HepG2 (cell line): ENCODE data around the gene RCOR1. TPM values are rescaled to one million over a fixed set of nuclear protein-coding genes. Genes with fewer than 3 reads are reported as not detected.
"Not testable (repeated sequence)": the region's sequence is repeated elsewhere in the genome, so short reads cannot be mapped to it uniquely, and the experiment has no call there.

Experiments
- ATAC-seq: fragments of 200-7000 bp; cut with Tn5 transposase; 3 replicates; pipeline ENCODE4 v1.9.1; 2020; ENCODE audit warnings: mild to moderate bottlenecking, moderate library complexity
- BruUV-seq: library from RNA; stranded (reverse); fragments of 400-500 nt; replicated peaks from 2 replicates; lab custom pipeline; 2021; lab: Mats Ljungman, UMichigan
- CTCF ChIA-PET: fragments of 300-600 bp; formaldehyde crosslinking; extraction: SDS; loops from one replicate; lab custom pipeline; 2021; ENCODE audit warnings: low total read pairs, inconsistent platforms, low intra/inter-chr PET ratio; lab: Yijun Ruan, JAX
- POLR2A ChIA-PET: fragments of 350-600 bp; sonication (Branson Sonifier 250); formaldehyde crosslinking; loops from one replicate; lab custom pipeline; 2020; ENCODE audit warnings: antibody characterized with exemption, inconsistent platforms; lab: Yijun Ruan, JAX
- DNase-seq: peaks from one replicate; pipeline ENCODE4 v3.0.0-alpha.2; 2015; ENCODE audit warnings: low spot score
- FAIRE-seq: peaks from 3 replicates; lab custom pipeline; 2011; peaks lifted over from hg19 to GRCh38; lab: Jason Lieb, UNC
- H2AFZ ChIP-seq: one replicate; pipeline ENCODE4 v1.6.1; 2011; ENCODE audit warnings: low read length, inconsistent platforms
- H3K27ac ChIP-seq: fragments of 300-600 bp; 3 replicates; pipeline ENCODE4 v1.8.0; 2011; ENCODE audit warnings: mixed run types, mild to moderate bottlenecking, mixed read lengths, low read length, inconsistent platforms; ENCODE audit not compliant: insufficient read depth; ENCODE audit errors: extremely low read length
- H3K27me3 ChIP-seq, 2 experiments: fragments of 200-600 bp in 1 of 2; 2 replicates in 1 of 2; 3 replicates in 1 of 2; pipeline versions ENCODE4 v1.6.0 to v1.8.0; 2011; ENCODE audit warnings: low read length in 2 of 2, mild to moderate bottlenecking in 2 of 2, moderate library complexity in 2 of 2, inconsistent platforms in 1 of 2; ENCODE audit not compliant: insufficient read depth in 2 of 2, control insufficient read depth in 1 of 2
- H3K36me3 ChIP-seq, 2 experiments: fragments of 200-600 bp in 1 of 2; replicated peaks in 1 of 2; 2 replicates in 1 of 2; 3 replicates in 1 of 2; pipeline versions ENCODE4 v1.5.1 to v1.8.0; 2011; ENCODE audit warnings: low read length in 2 of 2, inconsistent platforms in 1 of 2; ENCODE audit not compliant: insufficient read depth in 2 of 2, control insufficient read depth in 1 of 2
- H3K4me1 ChIP-seq: 2 replicates; pipeline ENCODE4 v1.5.1; 2012; ENCODE audit warnings: low read length, inconsistent platforms; ENCODE audit not compliant: insufficient read depth
- H3K4me2 ChIP-seq: 2 replicates; pipeline ENCODE4 v1.6.0; 2011; ENCODE audit warnings: low read depth, low read length, inconsistent platforms
- H3K4me3 ChIP-seq, 3 experiments: fragments of 200-600 bp in 1 of 3; sonication (generic), shearing (Covaris generic) in 1 of 3; replicated peaks in 1 of 3; 2 replicates each; pipeline ENCODE4 v1.5.1; 2011 to 2016; ENCODE audit warnings: low read length in 3 of 3, inconsistent platforms in 2 of 3, low read depth in 2 of 3, mild to moderate bottlenecking in 2 of 3, control low read depth in 1 of 3, mixed read lengths in 1 of 3; ENCODE audit not compliant: insufficient read depth in 1 of 3
- H3K79me2 ChIP-seq: one replicate; pipeline ENCODE4 v1.6.1; 2011; ENCODE audit warnings: low read length, inconsistent platforms; ENCODE audit not compliant: insufficient read depth
- H3K9ac ChIP-seq: 2 replicates; pipeline ENCODE4 v1.6.0; 2011; ENCODE audit warnings: mild to moderate bottlenecking, low read depth, low read length, inconsistent platforms; ENCODE audit not compliant: insufficient read depth
- H3K9me3 ChIP-seq: 2 replicates; pipeline ENCODE4 v1.5.1; 2012; ENCODE audit warnings: mild to moderate bottlenecking, low read length
- H4K20me1 ChIP-seq: 2 replicates; pipeline ENCODE4 v1.6.0; 2011; ENCODE audit warnings: inconsistent platforms, mild to moderate bottlenecking, low read length, moderate library complexity; ENCODE audit not compliant: insufficient read depth
- AKNA ChIP-seq: sonication (generic); formaldehyde crosslinking; IDR thresholded peaks from 2 replicates; pipeline ENCODE4 v1.4.0; 2020; ENCODE audit warnings: missing genetic modification reagents, borderline replicate concordance
- ATF7 ChIP-seq, 2 experiments: fragments of 450-650 bp in 1 of 2; sonication (generic) in 1 of 2; formaldehyde crosslinking in 1 of 2; IDR thresholded peaks; 2 replicates each; pipeline versions ENCODE4 v1.4.0 to v1.6.1; 2016 to 2020; ENCODE audit warnings: antibody characterized with exemption in 1 of 2, mild to moderate bottlenecking in 1 of 2, missing genetic modification reagents in 1 of 2
- PBX2 ChIP-seq: IDR thresholded peaks from 2 replicates; pipeline ENCODE4 v1.6.1; 2016; ENCODE audit warnings: control low read depth
- XBP1 ChIP-seq: sonication (generic); formaldehyde crosslinking; IDR thresholded peaks from 2 replicates; pipeline ENCODE4 v1.5.0; 2020; ENCODE audit warnings: missing genetic modification reagents
- ZBTB42 ChIP-seq: sonication (generic); formaldehyde crosslinking; IDR thresholded peaks from 2 replicates; pipeline ENCODE4 v1.5.0; 2020; ENCODE audit warnings: mild to moderate bottlenecking, missing genetic modification reagents
- ZFAT ChIP-seq: sonication (generic); formaldehyde crosslinking; conservative IDR thresholded peaks from 2 replicates; pipeline ENCODE4 v1.8.1; 2023; ENCODE audit warnings: missing genetic modification reagents, inconsistent platforms
- ZHX1 ChIP-seq: sonication (generic); formaldehyde crosslinking; IDR thresholded peaks from 2 replicates; pipeline ENCODE4 v1.8.1; 2022; ENCODE audit warnings: low read depth, mild to moderate bottlenecking, missing genetic modification reagents
- ZNF703 ChIP-seq: sonication (generic); formaldehyde crosslinking; IDR thresholded peaks from 2 replicates; pipeline ENCODE4 v1.5.1; 2020; ENCODE audit warnings: missing genetic modification reagents, mild to moderate bottlenecking, moderate library complexity, borderline replicate concordance
- WGBS: methylation state at CpG from one replicate; pipeline ENCODE4 v1.1.6; 2017; ENCODE audit warnings: low lambda C conversion rate; 5-methylcytosine and 5-hydroxymethylcytosine counted together
- in situ Hi-C: cut with HindIII; loops from 2 replicates; pipeline ENCODE4 v1.10.0; 2017; ENCODE audit warnings: low pct_unique_long_range_greater_than_20kb; ENCODE audit not compliant: extremely low pct_ligation_motif_present
- intact Hi-C: fragments of 100-400 bp; cut with micrococcal nuclease; formaldehyde crosslinking; loops from one replicate; pipeline ENCODE4 v1.10.0; 2022; ENCODE audit not compliant: unreplicated experiment
- polyA plus RNA-seq, 8 experiments: library from polyadenylated mRNA; depleted of rRNA in 3 of 8; stranded (reverse) in 7 of 8; unstranded in 1 of 8; fragments of >200 nt; fragmentation: Illumina TruSeq in 4 of 8; extraction: Trizol in 4 of 8; gene quantifications; 2 replicates each; pipeline versions ENCODE4 v1.2.1 to v1.2.3, GENCODE V29; 2011 to 2016; ENCODE audit warnings: low read depth in 4 of 8, missing spikeins in 1 of 8, mixed read lengths in 1 of 8; ENCODE audit not compliant: insufficient read depth in 1 of 8
- total RNA-seq, 5 experiments: library from RNA; depleted of rRNA; stranded (reverse); fragments of >200 nt; fragmentation: Illumina TruSeq; extraction: Trizol; gene quantifications; 2 replicates each; pipeline ENCODE4 v1.2.3, GENCODE V29; 2016; ENCODE audit warnings: low read depth in 1 of 5

The RCOR1 gene
- total and polyA plus RNA-seq, 2 of the 13 experiments (the other 11 are each of a cell fraction or from before 2014, with no cell fraction given): 10.2 to 11.1 TPM

GRCh38 chr14:102619012-102619411 lies 26.6 kb downstream of the RCOR1 start:
- intact Hi-C loops; H3K4me2 ChIP-seq; BruUV-seq; CTCF ChIA-PET; H3K36me3 ChIP-seq; H2AFZ ChIP-seq; POLR2A ChIA-PET; H3K4me3 ChIP-seq; ATAC-seq; H3K9me3 ChIP-seq; in situ Hi-C loops; H4K20me1 ChIP-seq; DNase-seq; H3K9ac ChIP-seq; H3K27me3 ChIP-seq; FAIRE-seq; H3K27ac ChIP-seq; TF ChIP-seq ATF7 (CRISPR knock-in tag; IDR thresholded peaks at IDR 0.05): not testable (repeated sequence)
- Histone ChIP-seq H3K4me1 (peaks cover 21% of the 10 kb centered on the region), H3K79me2 (peaks cover 87% of the 10 kb centered on the region)
- WGBS: 93% methylated on average over 6 of the region's 6 CpGs
- TF ChIP-seq ATF7 (IDR thresholded peaks at IDR 0.05): peak; percentile 22; the same call in 1 of the 2 replicates

- Histone ChIP-seq H3K27ac (no peak overlapping the region), H4K20me1 (peaks cover 8% of the 10 kb centered on the region), H3K4me3 (no peak overlapping the region), H3K9ac (no peak overlapping the region), H2AFZ (no peak overlapping the region), H3K79me2 (peaks cover 90% of the 10 kb centered on the region), H3K36me3 (peaks cover 0 to 8% of the 10 kb centered on the region in 2 experiments; a peak in 1 of 5 replicates), H3K9me3 (no peaks in the 10 kb centered on the region), H3K4me2 (no peak overlapping the region), H3K27me3 (no peaks in the 10 kb centered on the region), H3K4me1 (peaks cover 23% of the 10 kb centered on the region)
- BruUV-seq: no TSS peak
- ChIA-PET CTCF (no interaction called here), POLR2A (interaction anchor here (0.6 kb wide), 1 partner anchor 39 kb away, joined by 3 read pairs; no protein-coding TSS in a partner anchor)
- intact Hi-C loops: no loop called here
- FAIRE-seq (no peak), DNase-seq (no peak), ATAC-seq (no peak)
- in situ Hi-C loops: no loop called here
- WGBS: 96% methylated on average over 9 of the region's 9 CpGs
- TF ChIP-seq ZHX1 (CRISPR knock-in tag): no peak
- TF ChIP-seq ZBTB42 (CRISPR knock-in tag): no peak
- no peak for TF ChIP-seq ZFAT (CRISPR knock-in tag)
- no peak for TF ChIP-seq ZNF703 (CRISPR knock-in tag)
- TF ChIP-seq PBX2 (CRISPR knock-in tag): no peak
- no peak for TF ChIP-seq XBP1 (CRISPR knock-in tag)
- TF ChIP-seq AKNA (CRISPR knock-in tag): no peak
Observed at GRCh38 chr14:102620413-102620812, 28.0 kb downstream of the RCOR1 start.
